ENCODE data around the gene INPP5D. TPM values are rescaled to one million over a fixed set of nuclear protein-coding genes. Genes with fewer than 3 reads are reported as not detected.

The INPP5D gene
- total RNA-seq, 3 donors from 2014 or later = 18.4 to 20.3 (median 20.0) TPM

DNA sequence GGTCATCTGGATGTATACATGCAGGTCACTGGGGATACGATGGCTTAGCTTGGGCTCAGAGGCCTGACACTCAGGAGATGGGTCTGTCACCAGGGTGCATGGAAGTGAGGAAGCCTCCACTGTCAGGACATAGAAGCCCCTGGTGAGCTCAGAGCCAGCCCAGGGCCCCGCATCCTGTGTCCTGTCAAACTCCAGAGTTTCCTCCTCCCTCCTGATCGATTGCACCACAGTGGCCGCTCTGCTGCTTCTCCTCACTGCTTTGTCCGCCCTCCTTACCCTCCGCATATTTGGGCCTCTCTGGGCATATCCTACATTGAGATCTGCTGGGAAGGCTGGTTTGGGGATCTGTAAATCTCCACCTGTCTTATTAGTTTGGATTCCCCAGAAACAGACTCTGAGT is 153.8 kb downstream of the INPP5D start:
- no peak for DNase-seq (ENCODE audit: low spot score in 2 of 2)
- Histone ChIP-seq H3K36me3 (no peaks in the 10 kb centered on the region), H3K9me3 (no peaks in the 10 kb centered on the region), H3K4me3 (no peak overlapping the region), H3K27ac (no peak overlapping the region), H3K4me1 (peaks cover 0 to 11% of the 10 kb centered on the region in 2 donors), H3K27me3 (no peaks in the 10 kb centered on the region)
- no peak for TF ChIP-seq POLR2AphosphoS5 (IDR thresholded peaks at IDR 0.05)
- TF ChIP-seq, protein P1, sequence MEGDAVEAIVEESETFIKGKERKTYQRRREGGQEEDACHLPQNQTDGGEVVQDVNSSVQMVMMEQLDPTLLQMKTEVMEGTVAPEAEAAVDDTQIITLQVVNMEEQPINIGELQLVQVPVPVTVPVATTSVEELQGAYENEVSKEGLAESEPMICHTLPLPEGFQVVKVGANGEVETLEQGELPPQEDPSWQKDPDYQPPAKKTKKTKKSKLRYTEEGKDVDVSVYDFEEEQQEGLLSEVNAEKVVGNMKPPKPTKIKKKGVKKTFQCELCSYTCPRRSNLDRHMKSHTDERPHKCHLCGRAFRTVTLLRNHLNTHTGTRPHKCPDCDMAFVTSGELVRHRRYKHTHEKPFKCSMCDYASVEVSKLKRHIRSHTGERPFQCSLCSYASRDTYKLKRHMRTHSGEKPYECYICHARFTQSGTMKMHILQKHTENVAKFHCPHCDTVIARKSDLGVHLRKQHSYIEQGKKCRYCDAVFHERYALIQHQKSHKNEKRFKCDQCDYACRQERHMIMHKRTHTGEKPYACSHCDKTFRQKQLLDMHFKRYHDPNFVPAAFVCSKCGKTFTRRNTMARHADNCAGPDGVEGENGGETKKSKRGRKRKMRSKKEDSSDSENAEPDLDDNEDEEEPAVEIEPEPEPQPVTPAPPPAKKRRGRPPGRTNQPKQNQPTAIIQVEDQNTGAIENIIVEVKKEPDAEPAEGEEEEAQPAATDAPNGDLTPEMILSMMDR (IDR thresholded peaks at IDR 0.05) = no peak
- no peak for TF ChIP-seq POLR2A (IDR thresholded peaks at IDR 0.05)
- intact Hi-C loops (cut with DNase I; ENCODE audit: low total_unique reads) = no loop called here

DNA sequence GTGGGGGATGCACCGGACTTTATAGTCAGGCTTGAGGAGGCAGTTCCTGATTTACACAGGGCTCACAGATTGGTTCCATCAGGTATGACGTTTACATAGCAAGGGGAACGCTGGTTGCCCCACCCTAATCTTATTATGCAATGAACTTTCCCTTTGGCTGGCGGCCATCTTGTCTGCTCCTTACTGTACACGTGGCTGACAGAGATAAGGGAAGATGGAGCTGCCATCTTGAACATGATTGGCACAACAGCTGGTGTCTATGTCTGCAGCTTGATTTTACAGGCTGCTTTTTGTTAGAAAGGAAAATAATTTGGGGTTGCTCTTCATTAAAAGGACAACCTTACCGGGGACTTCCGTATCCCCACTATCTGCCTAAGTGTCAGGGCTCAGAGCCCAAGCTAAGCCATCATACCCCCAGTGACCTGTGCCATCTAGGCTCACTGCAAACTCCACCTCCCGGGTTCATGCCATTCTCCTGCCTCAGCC is 157.8 kb downstream of the INPP5D start:
- no peaks in the 10 kb centered on the region for H3K4me1 ChIP-seq
- no peak overlapping the region for H3K27ac ChIP-seq
- H3K27me3 ChIP-seq = no peaks in the 10 kb centered on the region
- no peaks in the 10 kb centered on the region for H3K36me3 ChIP-seq
- intact Hi-C loops (cut with DNase I; ENCODE audit: low total_unique reads) = no loop called here
- TF ChIP-seq, protein P1 (IDR thresholded peaks at IDR 0.05) = no peak
- no peak for TF ChIP-seq POLR2AphosphoS5 (IDR thresholded peaks at IDR 0.05)
- no peak for TF ChIP-seq POLR2A (IDR thresholded peaks at IDR 0.05)
- DNase-seq (ENCODE audit: low spot score in 2 of 2) = no peak
- no peak overlapping the region for H3K4me3 ChIP-seq
- H3K9me3 ChIP-seq = no peaks in the 10 kb centered on the region

DNA sequence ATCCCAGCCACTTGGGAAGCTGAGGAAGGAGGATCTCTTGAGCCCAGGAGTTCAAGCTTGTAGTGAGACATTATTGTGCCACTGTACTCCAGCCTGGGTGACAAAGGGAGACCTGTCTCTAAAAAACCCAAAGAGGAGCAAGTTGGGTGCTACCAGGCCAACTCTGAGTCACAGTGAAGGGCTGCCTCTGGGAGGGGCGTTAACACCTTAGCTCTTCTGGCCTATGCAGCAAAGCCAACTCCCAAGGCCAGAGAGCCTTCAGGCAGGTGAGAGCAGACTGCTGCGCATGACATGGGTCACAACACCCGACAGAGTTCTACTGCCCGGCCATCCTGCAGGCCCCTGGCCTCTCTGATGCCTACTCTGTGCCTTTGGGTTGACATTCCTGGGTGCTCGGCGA is 158.7 kb downstream of the INPP5D start:
- Histone ChIP-seq H3K27me3 (no peaks in the 10 kb centered on the region), H3K4me1 (no peaks in the 10 kb centered on the region), H3K36me3 (no peaks in the 10 kb centered on the region), H3K4me3 (no peak overlapping the region), H3K27ac (no peak overlapping the region), H3K9me3 (no peaks in the 10 kb centered on the region)
- TF ChIP-seq POLR2AphosphoS5 (IDR thresholded peaks at IDR 0.05) = no peak
- TF ChIP-seq, protein P1 (IDR thresholded peaks at IDR 0.05) = no peak
- no peak for TF ChIP-seq POLR2A (IDR thresholded peaks at IDR 0.05)
- no peak for DNase-seq (ENCODE audit: low spot score in 2 of 2)
- intact Hi-C loops (cut with DNase I; ENCODE audit: low total_unique reads) = no loop called here

DNA sequence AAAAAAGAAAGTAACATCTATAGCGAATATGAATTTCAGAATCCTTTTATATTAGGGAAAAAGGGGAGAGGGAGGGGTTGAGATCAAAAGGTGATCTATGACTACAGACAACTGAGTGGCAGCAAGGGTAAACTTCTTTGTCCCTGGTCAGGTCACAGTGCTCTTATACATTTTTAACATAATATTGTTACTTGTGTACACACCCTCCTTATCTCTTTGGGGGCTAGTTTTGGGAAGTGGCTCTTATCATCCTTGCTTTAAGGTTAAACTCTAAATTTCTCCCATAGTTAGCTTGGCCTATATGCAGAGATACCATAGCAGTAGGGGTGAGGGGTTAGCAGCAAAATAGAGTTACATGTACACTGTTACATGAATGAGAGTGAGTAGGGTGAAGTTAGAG is 159.7 kb downstream of the INPP5D start:
- Histone ChIP-seq H3K27ac (no peak overlapping the region), H3K4me1 (no peaks in the 10 kb centered on the region), H3K27me3 (no peaks in the 10 kb centered on the region), H3K36me3 (no peaks in the 10 kb centered on the region), H3K9me3 (no peaks in the 10 kb centered on the region), H3K4me3 (no peak overlapping the region)
- intact Hi-C loops (cut with DNase I; ENCODE audit: low total_unique reads) = no loop called here
- TF ChIP-seq, protein P1 (IDR thresholded peaks at IDR 0.05) = no peak
- no peak for TF ChIP-seq POLR2A (IDR thresholded peaks at IDR 0.05)
- no peak for TF ChIP-seq POLR2AphosphoS5 (IDR thresholded peaks at IDR 0.05)
- no peak for DNase-seq (ENCODE audit: low spot score in 2 of 2)

DNA sequence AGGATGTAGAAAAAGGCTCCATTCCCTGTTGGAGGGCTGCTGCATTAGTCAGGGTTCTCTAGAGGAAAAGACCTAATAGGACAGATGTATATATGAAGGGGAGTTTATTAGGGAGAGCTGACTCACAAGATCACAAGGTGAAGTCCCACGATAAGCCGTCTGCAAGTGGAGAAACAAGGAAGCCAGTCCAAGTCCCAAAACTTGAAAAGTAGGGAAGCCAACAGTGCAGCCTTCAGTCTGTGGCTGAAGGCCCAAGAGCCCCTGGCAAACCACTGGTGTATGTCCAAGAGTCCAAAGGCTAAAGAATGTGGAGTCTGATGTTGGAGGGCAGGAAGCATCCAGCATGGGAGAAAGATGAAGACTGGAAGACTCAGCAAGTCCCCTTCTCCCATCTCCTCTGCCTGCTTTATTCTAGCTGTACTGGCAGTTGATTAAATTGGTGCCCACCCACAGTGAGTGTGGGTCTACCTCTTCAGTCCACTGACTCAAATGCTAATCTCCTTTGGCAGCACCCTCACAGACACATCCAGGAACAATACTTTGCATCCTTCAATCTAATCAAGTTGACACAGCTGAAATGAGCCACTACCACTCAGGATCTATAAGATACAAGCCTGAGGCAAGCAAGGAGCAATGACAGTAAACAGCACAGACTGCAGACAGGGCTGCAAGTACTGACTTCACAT is 161.4 kb downstream of the INPP5D start:
- intact Hi-C loops (cut with DNase I; ENCODE audit: low total_unique reads) = no loop called here
- TF ChIP-seq POLR2A (IDR thresholded peaks at IDR 0.05) (no peak), POLR2AphosphoS5 (IDR thresholded peaks at IDR 0.05) (no peak)
- TF ChIP-seq, protein P1 (IDR thresholded peaks at IDR 0.05) = no peak
- H3K9me3 ChIP-seq = no peaks in the 10 kb centered on the region
- no peaks in the 10 kb centered on the region for H3K27me3 ChIP-seq
- H3K36me3 ChIP-seq = no peaks in the 10 kb centered on the region
- H3K27ac ChIP-seq = no peak overlapping the region
- no peak overlapping the region for H3K4me3 ChIP-seq
- H3K4me1 ChIP-seq = no peaks in the 10 kb centered on the region
- no peak for DNase-seq (ENCODE audit: low spot score in 2 of 2)
